HG03378 (cell line): ENCODE data around the gene STAC2.

ENCODE experiments used
- ATAC-seq: cut with Tn5 transposase; IDR thresholded peaks from one replicate; pipeline ENCODE4 v1.9.1; 2021; ENCODE audit warnings: mild to moderate bottlenecking, moderate library complexity; ENCODE audit not compliant: unreplicated experiment

Gene STAC2

GRCh38 chr17:39212195-39212810 is 13.4 kb downstream of the STAC2 start:
- ATAC-seq, result no peak

- no peak for ATAC-seq
Observed at GRCh38 chr17:39210093-39210434, 15.7 kb downstream of the STAC2 start.

- ATAC-seq, result no peak
Observed at GRCh38 chr17:39209317-39210092, 16.2 kb downstream of the STAC2 start.

GRCh38 chr17:39208893-39209292 is 16.9 kb downstream of the STAC2 start:
- no peak for ATAC-seq

- ATAC-seq, result no peak
Observed at GRCh38 chr17:39208136-39208535, 17.6 kb downstream of the STAC2 start.

GRCh38 chr17:39205112-39205526 is 20.6 kb downstream of the STAC2 start:
- no peak for ATAC-seq

GRCh38 chr17:39204245-39204644 is 21.5 kb downstream of the STAC2 start:
- no peak for ATAC-seq

GRCh38 chr17:39200957-39201510 is 24.7 kb downstream of the STAC2 start:
- ATAC-seq, result no peak

GRCh38 chr17:39200070-39200879 is 25.5 kb downstream of the STAC2 start, which contains the start of gene RPL19:
RPL19 (plus strand) TSS chr17:39200283; CDS start chr17:39200345, 62 bp downstream.
- ATAC-seq, result peak; percentile 43

- ATAC-seq, result peak; percentile 66
Observed at GRCh38 chr17:39199820-39200069, 26.0 kb downstream of the STAC2 start.

GRCh38 chr17:39198186-39198566 is 27.6 kb downstream of the STAC2 start:
- no peak for ATAC-seq

- no peak for ATAC-seq
Observed at GRCh38 chr17:39197380-39198185, 28.2 kb downstream of the STAC2 start, which contains the start of gene CACNB1. CACNB1 (minus strand) TSS chr17:39197669; CDS start chr17:39197495, 174 bp downstream.

- ATAC-seq, result no peak
Observed at GRCh38 chr17:39196808-39197291, 28.9 kb downstream of the STAC2 start.

- no peak for ATAC-seq
Observed at GRCh38 chr17:39196241-39196807, 29.4 kb downstream of the STAC2 start.

- no peak for ATAC-seq
Observed at GRCh38 chr17:39195568-39196160, 30.1 kb downstream of the STAC2 start.

GRCh38 chr17:39194985-39195524 is 30.7 kb downstream of the STAC2 start:
- no peak for ATAC-seq

- ATAC-seq, result no peak
Observed at GRCh38 chr17:39194089-39194984, 31.4 kb downstream of the STAC2 start.

GRCh38 chr17:39193346-39193745 is 32.4 kb downstream of the STAC2 start:
- ATAC-seq, result no peak

- no peak for ATAC-seq
Observed at GRCh38 chr17:39192901-39193300, 32.8 kb downstream of the STAC2 start.
